Fibroblast of mammary gland (primary cell): ENCODE data around the gene U2AF2.

Source experiments
- DNase-seq: peaks from one replicate; pipeline ENCODE4 v3.0.0-alpha.2; 2010; ENCODE audit warnings: low read depth
- H3K4me3 ChIP-seq: 2 replicates; pipeline ENCODE4 v1.5.1; 2011; ENCODE audit warnings: low read depth, mild to moderate bottlenecking, low read length, moderate library complexity; ENCODE audit not compliant: control insufficient read depth
- TF ChIP-seq, protein P1 (sequence below): conservative IDR thresholded peaks from 2 replicates; pipeline ENCODE4 v1.5.1; 2011; ENCODE audit warnings: low read depth, low read length, inconsistent platforms; ENCODE audit not compliant: control insufficient read depth, insufficient read depth

Gene U2AF2

DNA sequence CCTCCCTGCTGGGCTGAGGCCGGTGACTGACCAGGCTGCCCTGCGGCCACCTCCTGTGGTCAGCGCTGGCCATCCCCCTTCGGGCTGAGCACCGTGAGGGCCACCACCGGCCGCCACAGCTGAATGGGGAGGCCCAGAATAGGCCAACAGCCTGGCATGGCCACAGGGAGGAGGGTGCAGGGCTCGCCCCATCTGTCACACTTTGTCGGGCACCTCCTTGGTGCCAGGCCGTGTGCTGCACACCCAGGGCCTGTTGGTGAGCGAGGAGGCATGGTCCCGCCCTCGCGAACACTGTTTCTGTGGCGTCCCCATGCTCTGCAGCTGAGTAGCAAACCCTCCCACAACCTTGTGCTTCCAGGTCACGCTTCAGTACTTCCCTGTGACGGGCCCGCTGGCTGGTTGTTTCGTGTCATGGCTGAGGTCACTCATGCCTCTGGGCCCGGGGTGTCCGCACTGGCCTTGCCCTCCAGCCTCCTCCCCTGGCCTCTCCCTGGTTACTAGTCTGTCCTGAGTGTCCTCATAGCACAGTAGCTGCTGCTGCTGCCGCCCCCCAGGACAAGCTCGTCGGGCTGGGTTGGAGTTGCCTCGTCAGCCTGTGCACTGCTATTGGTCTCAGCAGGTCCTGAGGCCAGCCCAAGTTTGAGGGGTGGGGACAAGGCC lies 35.4 kb downstream of the U2AF2 start:
- no peak for DNase-seq
- no peak overlapping the region for H3K4me3 ChIP-seq
- TF ChIP-seq, protein P1, sequence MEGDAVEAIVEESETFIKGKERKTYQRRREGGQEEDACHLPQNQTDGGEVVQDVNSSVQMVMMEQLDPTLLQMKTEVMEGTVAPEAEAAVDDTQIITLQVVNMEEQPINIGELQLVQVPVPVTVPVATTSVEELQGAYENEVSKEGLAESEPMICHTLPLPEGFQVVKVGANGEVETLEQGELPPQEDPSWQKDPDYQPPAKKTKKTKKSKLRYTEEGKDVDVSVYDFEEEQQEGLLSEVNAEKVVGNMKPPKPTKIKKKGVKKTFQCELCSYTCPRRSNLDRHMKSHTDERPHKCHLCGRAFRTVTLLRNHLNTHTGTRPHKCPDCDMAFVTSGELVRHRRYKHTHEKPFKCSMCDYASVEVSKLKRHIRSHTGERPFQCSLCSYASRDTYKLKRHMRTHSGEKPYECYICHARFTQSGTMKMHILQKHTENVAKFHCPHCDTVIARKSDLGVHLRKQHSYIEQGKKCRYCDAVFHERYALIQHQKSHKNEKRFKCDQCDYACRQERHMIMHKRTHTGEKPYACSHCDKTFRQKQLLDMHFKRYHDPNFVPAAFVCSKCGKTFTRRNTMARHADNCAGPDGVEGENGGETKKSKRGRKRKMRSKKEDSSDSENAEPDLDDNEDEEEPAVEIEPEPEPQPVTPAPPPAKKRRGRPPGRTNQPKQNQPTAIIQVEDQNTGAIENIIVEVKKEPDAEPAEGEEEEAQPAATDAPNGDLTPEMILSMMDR = no peak

- no peak for DNase-seq
- H3K4me3 ChIP-seq = no peak overlapping the region
- TF ChIP-seq, protein P1 = no peak
Observed at GRCh38 chr19:55690769-55691545, 36.1 kb downstream of the U2AF2 start.

DNA sequence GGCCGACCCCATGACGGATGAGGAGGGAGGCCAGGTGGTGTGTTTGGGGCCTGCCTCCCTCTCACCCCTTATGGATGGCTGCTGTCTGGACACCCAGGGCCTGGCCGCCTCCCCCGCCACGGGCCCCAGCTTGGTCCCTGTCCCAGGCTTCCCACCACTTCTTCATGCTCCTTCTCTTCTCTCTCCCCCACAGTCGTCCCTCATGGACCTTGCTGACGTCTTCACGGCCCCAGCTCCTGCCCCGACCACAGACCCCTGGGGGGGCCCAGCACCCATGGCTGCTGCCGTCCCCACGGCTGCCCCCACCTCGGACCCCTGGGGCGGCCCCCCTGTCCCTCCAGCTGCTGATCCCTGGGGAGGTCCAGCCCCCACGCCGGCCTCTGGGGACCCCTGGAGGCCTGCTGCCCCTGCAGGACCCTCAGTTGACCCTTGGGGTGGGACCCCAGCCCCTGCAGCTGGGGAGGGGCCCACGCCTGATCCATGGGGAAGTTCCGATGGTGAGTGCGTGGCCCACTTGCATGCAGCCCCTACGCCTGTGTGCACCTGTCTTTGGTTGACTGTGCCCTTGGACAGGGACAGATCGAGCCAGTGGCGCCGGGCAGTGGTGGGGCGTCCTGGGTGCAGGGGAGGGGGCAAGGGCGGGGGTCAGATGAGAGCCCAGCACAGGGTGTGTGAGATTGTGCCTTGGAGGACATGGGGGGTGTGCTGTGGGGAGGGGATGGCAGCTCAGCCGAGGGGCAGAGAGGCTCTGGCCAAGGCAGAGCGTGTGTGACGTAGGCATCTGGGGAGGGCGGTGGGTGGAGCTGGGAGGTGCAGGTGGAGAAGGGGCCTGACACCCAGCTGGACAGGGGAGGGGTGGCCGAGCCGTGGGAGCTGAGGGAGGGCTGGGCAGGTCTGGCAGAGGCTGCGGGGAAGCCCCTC lies 37.0 kb downstream of the U2AF2 start:
- H3K4me3 ChIP-seq = no peak overlapping the region
- no peak for DNase-seq
- TF ChIP-seq, protein P1 = no peak

GRCh38 chr19:55692681-55693081 lies 37.8 kb downstream of the U2AF2 start:
- TF ChIP-seq, protein P1 = no peak
- H3K4me3 ChIP-seq = no peak overlapping the region
- no peak for DNase-seq

DNA sequence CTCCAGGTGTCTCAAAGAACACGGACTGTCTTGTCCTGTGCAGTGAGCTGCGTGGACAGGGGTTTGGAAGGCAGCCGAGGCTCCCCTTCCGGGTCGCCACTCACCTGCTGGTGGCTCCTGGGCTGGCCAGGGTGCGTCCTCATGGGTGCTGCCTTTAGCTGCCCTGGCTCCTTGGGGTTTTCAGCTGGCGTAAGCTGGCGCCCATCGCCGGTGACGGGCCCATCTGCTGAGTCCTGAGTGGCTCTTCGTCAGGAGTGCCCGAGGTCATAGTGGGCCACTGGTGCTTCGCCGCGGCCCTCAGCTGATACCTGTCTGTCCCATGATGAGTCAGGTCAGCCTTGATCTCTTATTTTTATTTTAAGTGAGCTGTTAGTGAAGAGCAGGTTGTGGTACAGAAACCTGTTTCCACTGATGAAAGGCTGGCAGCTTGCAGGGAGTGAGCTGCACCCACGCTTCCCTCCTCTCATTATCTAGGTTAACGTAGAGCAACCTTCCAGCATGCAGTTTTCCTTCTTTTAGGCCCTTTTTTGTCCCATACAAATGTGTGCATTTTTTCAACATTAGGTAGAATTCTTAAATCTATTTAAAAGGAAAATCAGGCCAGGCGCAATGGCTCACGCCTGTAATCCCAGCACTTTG lies 38.6 kb downstream of the U2AF2 start:
- no peak overlapping the region for H3K4me3 ChIP-seq
- DNase-seq = no peak
- TF ChIP-seq, protein P1 = no peak

GRCh38 chr19:55694241-55694655 lies 39.4 kb downstream of the U2AF2 start:
- TF ChIP-seq, protein P1 = no peak
- H3K4me3 ChIP-seq = no peak overlapping the region
- DNase-seq = no peak
